ENCODE measurements around the gene NCKAP5. TPM values are rescaled to one million over a fixed set of nuclear protein-coding genes. Genes with fewer than 3 reads are reported as not detected.

NCKAP5 gene
- total RNA-seq, 1 donor from 2014 or later, result 0.46 TPM

DNA sequence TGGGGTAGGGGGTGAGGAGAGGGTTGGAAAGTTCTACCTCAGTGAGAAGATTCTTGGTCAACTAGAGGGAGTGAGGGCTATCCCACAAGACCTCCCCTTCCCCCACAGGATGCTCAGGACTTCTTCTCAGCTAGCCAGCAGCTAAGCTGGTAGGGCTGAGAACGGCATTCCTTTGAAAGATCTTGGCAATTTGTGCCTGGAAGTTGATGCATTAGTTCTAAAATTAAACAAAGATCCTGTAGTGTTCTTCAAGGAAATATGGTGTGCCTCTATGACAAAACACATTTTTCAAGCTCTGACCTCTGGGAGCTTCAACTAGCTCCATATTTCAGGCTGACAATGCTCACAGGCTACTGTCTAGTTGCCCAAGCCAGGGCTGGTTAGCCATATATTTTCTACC is 900.6 kb downstream of the NCKAP5 start:
- Mint-ChIP-seq H3K4me1 (ENCODE audit: unreplicated experiment) (peaks cover 18% of the 10 kb centered on the region), H3K27ac (ENCODE audit: unreplicated experiment) (no peak overlapping the region), H3K36me3 (ENCODE audit: unreplicated experiment) (no peaks in the 10 kb centered on the region), H3K4me3 (ENCODE audit: unreplicated experiment) (no peak overlapping the region), H3K27me3 (ENCODE audit: unreplicated experiment) (peaks cover 52% of the 10 kb centered on the region), H3K9me3 (ENCODE audit: unreplicated experiment) (no peaks in the 10 kb centered on the region)
- no peak for DNase-seq (ENCODE audit: extremely low spot score, unreplicated experiment)
- TF ChIP-seq, protein P1, sequence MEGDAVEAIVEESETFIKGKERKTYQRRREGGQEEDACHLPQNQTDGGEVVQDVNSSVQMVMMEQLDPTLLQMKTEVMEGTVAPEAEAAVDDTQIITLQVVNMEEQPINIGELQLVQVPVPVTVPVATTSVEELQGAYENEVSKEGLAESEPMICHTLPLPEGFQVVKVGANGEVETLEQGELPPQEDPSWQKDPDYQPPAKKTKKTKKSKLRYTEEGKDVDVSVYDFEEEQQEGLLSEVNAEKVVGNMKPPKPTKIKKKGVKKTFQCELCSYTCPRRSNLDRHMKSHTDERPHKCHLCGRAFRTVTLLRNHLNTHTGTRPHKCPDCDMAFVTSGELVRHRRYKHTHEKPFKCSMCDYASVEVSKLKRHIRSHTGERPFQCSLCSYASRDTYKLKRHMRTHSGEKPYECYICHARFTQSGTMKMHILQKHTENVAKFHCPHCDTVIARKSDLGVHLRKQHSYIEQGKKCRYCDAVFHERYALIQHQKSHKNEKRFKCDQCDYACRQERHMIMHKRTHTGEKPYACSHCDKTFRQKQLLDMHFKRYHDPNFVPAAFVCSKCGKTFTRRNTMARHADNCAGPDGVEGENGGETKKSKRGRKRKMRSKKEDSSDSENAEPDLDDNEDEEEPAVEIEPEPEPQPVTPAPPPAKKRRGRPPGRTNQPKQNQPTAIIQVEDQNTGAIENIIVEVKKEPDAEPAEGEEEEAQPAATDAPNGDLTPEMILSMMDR (IDR thresholded peaks at IDR 0.05), result no peak

DNA sequence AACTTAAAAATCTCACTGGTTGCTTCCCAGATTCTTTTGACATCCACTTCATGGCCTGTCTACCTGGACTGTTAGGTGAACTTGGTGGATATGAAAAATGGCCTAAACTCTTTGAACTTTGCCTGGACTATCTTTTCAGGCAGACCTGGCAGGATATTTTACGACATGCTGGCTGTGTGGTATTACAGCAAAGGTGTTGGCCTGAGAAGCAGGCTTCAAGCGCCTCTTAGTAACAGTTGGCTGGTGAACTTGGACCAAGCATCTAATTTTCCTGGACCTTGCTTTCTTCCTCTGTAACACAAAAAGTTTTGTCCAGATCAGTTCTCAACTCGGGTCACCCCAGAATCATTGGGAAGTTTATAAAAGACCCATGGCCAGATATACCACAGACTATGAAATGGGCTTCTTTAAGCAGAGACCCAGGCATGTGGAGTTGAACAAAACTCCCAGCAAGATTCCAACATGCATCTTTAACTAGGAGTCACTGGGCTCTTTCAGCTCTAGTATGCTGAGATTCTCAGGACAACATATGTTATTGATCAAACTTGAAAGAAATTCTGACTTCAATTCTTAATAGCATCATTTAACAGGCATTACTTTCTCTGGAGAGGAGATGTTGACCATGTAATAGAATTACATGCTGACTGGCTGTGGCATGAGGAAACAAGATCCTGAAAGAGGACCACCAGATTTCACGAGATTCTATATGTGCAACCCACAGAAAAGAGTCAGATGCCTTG is 902.7 kb downstream of the NCKAP5 start:
- no peak overlapping the region for H3K4me3 Mint-ChIP-seq (ENCODE audit: unreplicated experiment)
- no peaks in the 10 kb centered on the region for H3K36me3 Mint-ChIP-seq (ENCODE audit: unreplicated experiment)
- H3K27me3 Mint-ChIP-seq (ENCODE audit: unreplicated experiment), result peaks cover 39% of the 10 kb centered on the region
- no peak for DNase-seq (ENCODE audit: extremely low spot score, unreplicated experiment)
- H3K27ac Mint-ChIP-seq (ENCODE audit: unreplicated experiment), result no peak overlapping the region
- TF ChIP-seq, protein P1 (IDR thresholded peaks at IDR 0.05), result no peak
- peaks cover 11% of the 10 kb centered on the region for H3K4me1 Mint-ChIP-seq (ENCODE audit: unreplicated experiment)
- H3K9me3 Mint-ChIP-seq (ENCODE audit: unreplicated experiment), result no peaks in the 10 kb centered on the region

DNA sequence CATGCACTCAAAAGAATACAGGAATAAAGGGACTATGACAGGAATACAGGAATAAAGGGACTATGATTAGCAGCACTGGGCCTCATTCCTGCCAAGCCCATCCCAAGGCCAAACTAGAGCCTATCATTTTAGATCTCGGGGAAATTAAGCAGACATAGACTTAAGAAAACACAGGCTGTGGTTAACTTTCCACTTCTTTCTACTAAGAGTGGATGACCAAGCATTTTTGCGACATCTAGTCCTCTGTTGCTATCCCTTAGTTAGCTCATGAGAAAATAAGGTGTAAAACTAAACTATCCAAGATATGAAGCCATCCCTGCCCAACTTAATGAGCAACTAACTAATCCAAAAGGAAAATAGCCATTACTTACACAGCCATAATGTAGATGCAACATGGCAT is 904.2 kb downstream of the NCKAP5 start:
- TF ChIP-seq, protein P1 (IDR thresholded peaks at IDR 0.05), result no peak
- no peak overlapping the region for H3K27ac Mint-ChIP-seq (ENCODE audit: unreplicated experiment)
- DNase-seq (ENCODE audit: extremely low spot score, unreplicated experiment), result no peak
- H3K36me3 Mint-ChIP-seq (ENCODE audit: unreplicated experiment), result no peaks in the 10 kb centered on the region
- peaks cover 7% of the 10 kb centered on the region for H3K4me1 Mint-ChIP-seq (ENCODE audit: unreplicated experiment)
- H3K9me3 Mint-ChIP-seq (ENCODE audit: unreplicated experiment), result no peaks in the 10 kb centered on the region
- peaks cover 36% of the 10 kb centered on the region for H3K27me3 Mint-ChIP-seq (ENCODE audit: unreplicated experiment)
- H3K4me3 Mint-ChIP-seq (ENCODE audit: unreplicated experiment), result no peak overlapping the region

DNA sequence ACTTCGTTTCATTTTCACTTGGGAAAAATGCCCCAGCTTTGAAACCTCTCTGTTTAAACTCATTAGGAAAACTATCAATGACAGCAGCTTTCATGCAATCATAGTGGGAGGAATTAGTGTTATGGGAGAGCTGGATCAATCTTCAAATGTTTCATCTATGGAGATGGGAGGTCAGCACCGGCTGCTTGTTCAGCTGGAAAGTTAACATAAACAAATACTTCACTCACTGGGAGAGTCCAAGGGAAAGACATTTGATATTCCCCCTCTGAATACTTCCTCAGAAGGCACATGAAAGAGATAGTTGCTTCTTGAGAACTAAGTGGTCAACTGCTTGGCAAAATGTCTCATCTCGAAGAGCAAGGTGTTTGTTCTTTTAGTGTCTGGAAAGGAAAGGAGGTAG is 905.5 kb downstream of the NCKAP5 start:
- peaks cover 7% of the 10 kb centered on the region for H3K4me1 Mint-ChIP-seq (ENCODE audit: unreplicated experiment)
- no peak overlapping the region for H3K27ac Mint-ChIP-seq (ENCODE audit: unreplicated experiment)
- peaks cover 30% of the 10 kb centered on the region for H3K27me3 Mint-ChIP-seq (ENCODE audit: unreplicated experiment)
- peak overlapping the region; percentile 23 for H3K4me3 Mint-ChIP-seq (ENCODE audit: unreplicated experiment)
- no peak for DNase-seq (ENCODE audit: extremely low spot score, unreplicated experiment)
- no peaks in the 10 kb centered on the region for H3K36me3 Mint-ChIP-seq (ENCODE audit: unreplicated experiment)
- H3K9me3 Mint-ChIP-seq (ENCODE audit: unreplicated experiment), result no peaks in the 10 kb centered on the region
- TF ChIP-seq, protein P1 (IDR thresholded peaks at IDR 0.05), result no peak

DNA sequence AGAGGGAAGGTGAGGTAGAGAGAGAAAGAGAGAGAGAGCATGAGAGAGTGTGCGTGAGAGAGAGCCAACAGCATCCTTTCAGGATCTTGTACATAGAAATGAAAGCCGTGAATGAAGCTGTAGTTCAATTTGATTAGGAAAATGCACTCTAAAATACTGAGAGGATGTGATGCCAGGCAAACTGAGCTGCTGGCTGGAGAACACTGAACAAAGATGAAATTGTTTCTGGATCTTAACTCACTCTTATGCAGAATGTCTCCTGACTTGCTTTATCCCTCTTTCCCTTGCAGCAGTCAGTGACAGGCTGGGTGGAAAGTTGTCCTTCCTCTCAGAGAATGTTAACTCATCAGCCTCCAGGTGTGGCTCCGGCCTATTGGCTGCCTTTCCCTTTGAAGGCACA is 908.9 kb downstream of the NCKAP5 start:
- TF ChIP-seq, protein P1 (IDR thresholded peaks at IDR 0.05), result no peak
- Mint-ChIP-seq H3K9me3 (ENCODE audit: unreplicated experiment) (no peaks in the 10 kb centered on the region), H3K36me3 (ENCODE audit: unreplicated experiment) (no peaks in the 10 kb centered on the region), H3K27me3 (ENCODE audit: unreplicated experiment) (peaks cover 10% of the 10 kb centered on the region), H3K4me1 (ENCODE audit: unreplicated experiment) (peaks cover 7% of the 10 kb centered on the region), H3K4me3 (ENCODE audit: unreplicated experiment) (no peak overlapping the region), H3K27ac (ENCODE audit: unreplicated experiment) (no peak overlapping the region)
- DNase-seq (ENCODE audit: extremely low spot score, unreplicated experiment), result no peak

All from osteocyte (in vitro differentiated cells).